HG03442 (cell line): ENCODE measurements around the gene YARS2.

Experiments
- ATAC-seq: cut with Tn5 transposase; IDR thresholded peaks from one replicate; pipeline ENCODE4 v1.9.1; 2021; ENCODE audit warnings: mild to moderate bottlenecking, moderate library complexity; ENCODE audit not compliant: unreplicated experiment

Gene YARS2

DNA sequence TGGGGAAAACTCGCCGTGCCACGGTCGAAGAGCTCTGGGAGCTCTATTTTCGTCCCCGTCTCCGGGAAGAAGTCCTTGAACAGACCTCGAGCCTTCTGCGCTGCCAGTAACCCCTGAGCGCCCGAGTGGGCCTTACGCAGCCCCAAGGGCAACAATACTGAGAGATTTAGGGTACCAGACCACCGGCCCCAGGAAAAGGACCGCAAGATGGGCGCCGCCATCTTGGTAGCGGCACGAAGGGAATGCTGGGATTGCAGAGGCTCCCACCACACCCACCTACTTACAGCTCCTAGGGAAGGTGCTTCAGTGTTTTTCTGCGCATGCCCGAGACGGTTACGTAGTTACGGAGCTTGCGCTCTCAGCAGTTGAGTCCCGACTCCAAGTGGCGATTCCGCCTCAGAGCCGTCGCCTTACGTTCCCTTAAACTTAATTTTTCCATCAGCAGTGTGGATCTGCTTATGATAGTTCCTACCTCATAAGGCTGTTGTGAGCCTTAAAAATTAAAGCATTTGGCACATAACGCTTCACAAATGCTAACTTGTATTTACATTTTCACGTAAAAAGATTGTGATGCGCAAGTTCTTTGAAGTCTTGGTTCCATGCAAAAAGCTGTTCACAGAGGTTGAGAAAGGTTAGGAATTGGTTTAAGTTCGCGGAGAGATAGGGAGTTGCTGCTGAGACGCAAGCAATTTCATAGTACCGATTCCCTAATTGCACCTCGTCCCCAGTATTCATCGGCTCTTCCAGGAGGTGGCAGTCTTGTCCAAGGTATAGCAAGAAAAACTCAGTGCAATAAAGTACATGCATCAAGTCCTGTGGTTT, at the start of gene YARS2:
TSS of gene YARS2 (minus strand) at position 244 of the 822 bp plus-strand sequence. CDS start at position 221, 23 bp downstream.
- ATAC-seq: peak; percentile 85

DNA sequence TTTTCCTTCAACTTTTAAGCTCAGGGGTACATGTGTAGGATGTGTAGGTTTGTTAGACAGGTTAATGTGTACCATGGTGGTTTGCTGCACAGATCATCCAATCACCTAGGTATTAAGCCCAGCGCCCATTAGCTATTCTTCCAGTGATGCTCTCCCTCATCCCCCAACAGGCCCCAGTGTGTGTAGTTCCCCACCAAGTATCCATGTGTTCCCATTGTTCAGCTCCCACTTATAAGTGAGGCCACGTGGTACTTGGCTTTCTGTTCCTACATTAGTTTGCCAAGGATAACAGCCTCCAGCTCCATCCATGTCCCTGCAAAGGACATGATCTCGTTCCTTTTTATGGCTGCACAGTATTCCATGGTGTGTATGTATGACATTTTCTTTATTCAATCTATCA, 48.6 kb upstream of the YARS2 start:
- no peak for ATAC-seq

DNA sequence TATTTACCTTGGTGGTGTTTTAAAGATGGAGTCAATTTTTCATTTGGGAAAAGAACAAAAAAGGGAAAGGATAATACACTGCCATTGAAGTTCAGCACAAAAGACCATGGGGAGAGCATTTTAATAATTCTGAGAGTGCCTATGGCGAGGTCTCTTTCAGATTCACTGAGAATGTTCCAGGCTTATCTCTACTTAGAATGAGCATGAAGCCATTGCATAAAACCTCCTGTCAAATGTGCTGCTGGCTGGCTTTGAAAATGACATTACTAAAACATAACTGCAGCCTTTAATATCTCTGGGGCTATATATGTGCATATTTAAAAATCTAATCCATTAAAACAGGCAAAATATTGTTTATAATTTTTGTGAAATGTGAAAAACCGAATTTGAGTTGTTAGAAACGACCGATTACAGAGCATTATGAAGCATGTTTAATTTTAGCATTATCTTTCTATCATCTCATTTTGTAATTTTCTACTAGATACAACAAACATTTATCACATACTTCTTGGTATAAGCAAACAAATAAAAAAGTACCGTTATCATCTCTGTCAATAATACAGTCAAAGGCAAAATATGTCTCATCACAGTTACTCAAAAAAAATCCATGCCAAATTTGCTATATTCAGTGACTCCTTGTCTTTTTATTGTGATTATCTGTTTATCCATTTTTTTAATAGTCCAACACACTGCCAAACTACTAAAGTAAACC, 45.7 kb upstream of the YARS2 start:
- ATAC-seq: no peak

DNA sequence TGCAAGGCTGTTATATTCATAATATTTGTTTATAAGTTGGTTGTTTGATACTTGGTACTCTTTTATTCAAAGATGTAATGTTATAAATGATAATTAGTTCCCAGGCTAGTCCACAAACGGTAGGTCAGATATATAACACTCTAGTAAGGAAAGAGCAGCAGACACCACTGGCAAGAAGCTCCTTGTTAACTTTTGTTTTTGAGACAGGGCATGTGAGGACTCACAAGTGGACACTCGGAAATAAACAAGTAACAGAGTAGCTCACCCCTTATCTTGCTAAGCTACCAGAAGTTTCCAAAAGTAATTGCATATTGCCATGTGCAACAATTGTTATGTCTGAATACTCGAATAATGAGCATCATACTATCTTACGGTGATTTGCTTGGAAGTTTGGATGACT, 38.6 kb upstream of the YARS2 start:
- ATAC-seq: no peak

DNA sequence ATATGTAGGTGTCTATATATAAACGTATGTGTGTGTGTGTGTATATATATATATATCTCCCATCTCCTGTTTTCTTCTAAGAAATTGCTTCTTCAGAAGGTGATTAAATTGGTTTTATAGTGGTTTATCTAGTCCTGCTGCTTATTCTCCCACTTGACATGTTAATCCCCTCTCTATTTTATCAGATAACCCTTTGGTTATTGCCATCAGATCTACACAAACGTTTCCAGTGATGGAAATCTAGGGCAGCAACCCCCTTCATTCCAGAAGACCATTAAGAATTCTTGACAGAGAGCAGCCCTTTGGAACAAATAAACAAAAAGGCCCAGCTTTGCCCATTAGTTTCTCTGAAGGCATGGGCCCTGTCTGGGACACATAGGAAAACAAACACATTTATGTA, 34.2 kb upstream of the YARS2 start:
- ATAC-seq: no peak

DNA sequence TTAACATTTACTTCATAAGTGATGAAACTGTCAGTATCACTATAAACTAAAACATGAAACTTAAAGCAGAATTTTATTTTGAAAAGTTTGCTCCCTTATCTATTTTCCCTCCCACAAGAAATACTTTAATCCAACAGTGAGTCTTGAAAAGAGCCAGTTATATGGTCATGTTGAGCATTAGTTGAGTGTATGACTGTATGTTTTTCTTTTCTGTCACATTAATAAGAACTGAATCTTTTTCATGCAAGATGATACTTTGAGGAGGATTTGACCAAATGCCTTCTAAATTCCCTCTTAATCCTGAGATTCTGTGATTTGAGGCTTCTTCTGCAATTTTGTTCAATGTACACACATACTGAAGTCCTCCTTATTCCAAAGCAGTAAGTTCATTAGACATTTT, 33.7 kb upstream of the YARS2 start:
- no peak for ATAC-seq

DNA sequence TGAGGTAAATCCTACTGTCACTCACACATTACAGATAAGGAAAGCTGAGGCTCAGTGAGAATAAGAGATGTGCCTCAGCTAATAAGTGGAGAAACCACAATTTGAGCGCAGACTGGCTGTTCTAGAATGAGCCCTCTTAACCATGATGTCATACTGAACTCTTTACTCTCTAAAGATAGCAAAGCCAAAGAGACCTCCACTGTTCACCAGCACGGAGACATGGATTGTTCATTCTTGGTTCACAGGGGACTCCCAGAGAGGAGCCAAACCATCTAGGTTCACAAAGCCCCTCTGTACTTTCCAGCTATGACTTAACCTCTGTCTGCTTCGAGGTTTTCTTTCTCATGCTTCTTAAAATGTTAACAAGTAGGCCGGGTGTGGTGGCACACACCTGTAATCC, 32.7 kb upstream of the YARS2 start:
- ATAC-seq: no peak

DNA sequence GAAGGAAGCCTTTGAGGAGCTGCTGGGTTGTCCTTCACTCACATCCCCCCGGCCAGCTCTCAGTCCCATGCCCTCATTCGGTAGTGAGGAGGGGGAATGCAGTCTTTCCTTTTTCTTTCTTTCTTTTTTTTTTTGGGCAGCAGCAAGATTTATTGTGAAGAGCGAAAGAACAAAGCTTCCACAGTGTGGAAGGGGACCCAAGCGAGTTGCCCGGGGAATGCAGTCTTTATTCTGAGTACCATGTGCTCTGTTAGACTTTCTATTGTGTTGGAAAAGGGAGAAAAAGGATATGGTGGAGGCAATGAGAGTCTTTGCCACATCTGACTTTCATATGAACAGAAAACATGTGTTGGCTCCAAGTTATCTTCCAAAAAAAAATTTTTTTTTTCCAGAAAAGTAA, 29.9 kb upstream of the YARS2 start:
- ATAC-seq: no peak

DNA sequence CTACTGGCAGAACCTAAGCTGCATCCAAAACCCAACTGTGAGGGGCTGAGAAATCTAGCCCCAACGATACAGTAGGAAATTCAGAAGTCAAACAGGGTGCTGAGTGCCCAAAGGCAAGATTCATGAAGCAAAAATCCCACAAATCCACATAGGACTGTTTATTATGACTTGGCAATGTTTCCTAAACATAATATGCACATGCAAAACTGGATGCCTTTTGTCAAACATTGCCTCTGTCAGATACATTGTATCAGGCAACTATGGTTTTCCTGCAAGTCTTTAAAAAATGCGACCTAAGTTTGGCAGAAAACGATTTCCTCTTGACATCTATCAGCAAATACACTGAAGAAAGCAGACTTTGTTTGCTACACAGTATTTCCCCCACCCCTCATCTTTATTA, 27.3 kb upstream of the YARS2 start:
- no peak for ATAC-seq

DNA sequence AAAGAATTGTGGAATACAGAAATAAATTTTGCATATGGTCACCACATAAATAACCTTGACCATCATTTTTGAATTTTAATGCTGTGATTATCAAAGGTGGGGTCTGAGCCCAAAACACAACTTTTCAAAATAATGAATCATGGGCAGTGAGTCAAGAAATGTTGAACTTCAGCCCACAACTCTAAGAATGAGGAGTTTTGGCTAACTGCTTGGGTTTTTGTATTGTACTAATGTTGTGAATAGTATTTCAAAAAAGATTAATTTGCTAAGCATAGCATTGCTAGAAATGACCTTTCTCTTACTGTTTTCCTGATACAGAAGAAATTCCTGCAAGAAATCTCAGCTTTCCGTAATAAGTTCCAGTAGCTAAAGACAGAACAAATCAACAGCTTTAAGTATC, 24.4 kb upstream of the YARS2 start:
- ATAC-seq: no peak

DNA sequence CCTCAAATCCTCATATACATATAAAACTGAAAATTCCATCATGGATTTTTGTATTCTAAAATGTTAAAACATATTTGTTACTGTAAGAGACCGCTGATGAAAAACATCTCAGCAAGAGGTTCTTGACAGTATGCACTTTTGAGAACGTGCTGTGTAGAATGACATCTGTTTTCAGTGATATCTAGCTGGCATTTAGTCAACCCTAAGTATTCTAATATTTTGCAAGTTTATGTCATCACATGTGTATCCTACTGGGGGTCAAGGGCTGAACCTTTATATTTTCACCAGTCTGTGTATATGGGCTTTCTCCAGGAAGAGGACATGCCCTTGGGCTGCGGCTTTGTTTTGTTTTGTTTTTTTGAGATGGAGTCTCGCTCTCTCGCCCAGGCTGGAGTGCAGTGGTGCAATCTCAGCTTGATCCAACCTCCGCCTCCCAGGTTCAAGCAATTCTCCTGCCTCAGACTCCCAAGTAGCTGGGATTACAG, 22.0 kb upstream of the YARS2 start:
- no peak for ATAC-seq

DNA sequence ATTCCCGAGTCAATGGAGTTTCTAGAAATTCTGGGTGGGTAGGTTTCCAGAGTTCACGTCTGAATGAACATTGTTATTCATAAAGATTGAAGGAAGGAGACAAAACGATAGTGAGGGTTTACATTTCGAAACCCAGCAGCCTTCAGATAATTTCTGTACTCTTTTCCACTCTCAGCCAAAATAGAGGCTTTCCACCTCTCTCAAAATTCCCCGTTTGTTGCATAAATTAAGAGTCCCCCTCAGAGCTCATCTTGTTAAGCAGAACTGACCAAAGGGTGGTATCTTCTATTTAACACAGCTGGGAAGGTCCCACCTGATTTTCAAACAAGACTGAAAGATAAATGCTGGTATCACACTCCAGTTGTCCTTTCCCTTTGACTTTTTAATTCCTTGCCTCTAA, 21.5 kb upstream of the YARS2 start:
- peak; percentile 58 for ATAC-seq

DNA sequence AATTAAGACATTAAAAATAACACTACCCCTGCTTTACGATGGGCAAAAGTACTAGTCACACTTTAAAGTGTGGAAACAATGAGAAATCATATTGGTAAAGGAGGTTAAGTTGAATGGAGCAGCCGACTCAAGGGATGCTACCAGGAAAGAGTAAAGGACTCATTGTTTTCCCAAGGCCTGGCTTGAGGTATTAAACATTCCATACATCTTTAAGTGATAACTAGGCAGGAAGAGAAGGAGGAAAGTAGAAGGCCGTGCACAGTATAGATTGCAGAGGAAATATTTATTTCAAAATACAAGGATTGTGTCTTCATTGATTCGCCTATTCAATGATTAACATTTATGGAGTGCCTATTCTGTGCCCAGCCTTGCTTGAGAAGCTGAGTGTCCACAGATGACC, 20.6 kb upstream of the YARS2 start:
- no peak for ATAC-seq

DNA sequence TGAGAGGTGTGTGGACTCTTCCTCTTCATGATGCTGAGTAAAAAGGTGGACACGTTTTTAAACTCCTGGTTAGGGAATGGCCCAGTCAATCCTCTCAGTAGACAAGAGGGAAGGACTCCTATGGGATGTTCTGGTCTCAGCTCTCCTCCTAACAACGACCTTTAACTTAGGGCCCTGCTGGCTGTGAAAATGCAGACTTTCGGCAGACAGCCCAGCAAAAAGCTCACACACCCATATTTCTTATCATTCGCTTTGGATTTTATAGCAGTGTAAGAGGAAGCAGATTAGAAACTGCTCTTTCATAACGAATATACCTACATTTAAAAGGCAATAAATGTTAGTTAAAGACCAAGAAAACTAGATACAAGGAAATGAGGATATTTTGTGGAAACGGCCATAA, 18.0 kb upstream of the YARS2 start:
- no peak for ATAC-seq

DNA sequence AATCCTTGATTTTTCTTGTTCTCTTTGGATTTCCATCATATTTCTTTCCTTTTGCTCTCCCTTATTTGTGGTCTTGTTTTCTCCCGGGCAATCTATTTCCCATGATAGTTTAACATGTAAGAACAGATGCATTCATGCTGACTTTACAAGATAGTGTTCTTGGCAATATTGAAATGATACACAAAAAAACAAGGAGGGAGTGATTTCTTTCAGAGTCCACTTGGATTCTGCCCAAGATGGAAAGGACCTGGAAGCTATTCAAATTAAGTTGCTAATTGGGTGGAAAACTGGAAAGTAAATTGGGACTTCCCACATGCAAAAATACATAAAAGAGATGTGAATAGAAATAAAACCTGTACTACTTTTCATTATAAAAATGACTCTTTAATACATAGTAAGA, 14.4 kb upstream of the YARS2 start:
- ATAC-seq: no peak

DNA sequence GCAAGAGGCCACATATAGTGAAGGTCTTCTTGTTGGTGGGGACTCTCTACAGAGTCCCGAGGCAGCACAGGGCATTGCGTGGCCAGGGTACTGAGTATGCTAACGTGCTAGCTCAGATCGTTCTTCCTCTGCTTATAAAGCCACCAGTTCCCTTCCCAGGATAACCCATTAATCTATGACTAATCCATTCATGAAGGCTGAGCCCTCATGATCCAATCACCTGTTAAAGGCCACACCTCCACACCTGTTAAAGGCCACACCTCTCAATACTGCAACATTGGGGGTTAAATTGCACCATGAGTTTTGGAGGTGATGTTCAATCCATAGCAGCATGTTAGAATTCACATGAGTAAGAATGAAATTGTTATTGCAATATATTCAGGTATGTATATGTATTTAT, 12.8 kb upstream of the YARS2 start:
- no peak for ATAC-seq

DNA sequence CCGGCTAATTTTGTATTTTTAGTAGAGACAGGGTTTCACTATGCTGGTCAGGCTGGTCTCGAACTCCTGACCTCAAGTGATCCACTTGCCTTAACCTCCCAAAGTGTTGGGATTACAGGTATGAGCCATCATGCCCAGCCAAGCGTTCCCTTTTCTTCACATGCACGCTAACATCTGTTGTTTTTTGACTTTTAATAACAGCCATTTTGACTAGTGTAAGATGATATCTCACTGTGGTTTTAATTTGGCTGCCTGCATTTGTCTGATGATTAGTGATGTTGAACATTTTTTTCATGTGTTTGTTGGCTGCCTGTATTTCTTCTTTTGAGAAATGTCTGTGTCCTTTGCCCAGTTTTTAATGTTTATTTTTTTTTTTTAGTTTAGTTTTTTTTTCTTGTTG, 10.2 kb upstream of the YARS2 start:
- ATAC-seq: no peak

DNA sequence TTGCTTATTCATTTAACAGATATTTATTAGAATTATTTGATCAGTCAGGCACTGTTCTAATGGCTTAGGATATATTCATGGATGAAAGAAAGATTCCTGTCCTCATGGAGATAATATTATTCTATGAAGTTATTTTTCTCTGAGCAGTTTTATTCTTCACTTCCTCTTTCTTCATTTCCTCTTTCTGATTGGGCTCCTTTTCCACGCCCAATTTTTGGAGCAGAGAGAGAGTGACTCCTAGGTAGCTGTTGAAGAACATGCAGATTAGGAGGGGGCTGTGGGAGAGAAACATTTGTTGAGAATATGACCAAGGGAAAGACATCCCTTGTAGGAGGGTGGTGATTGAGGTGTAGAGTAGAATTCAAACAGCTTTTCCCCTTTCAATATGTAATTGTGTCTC, 6.0 kb upstream of the YARS2 start:
- ATAC-seq: no peak

DNA sequence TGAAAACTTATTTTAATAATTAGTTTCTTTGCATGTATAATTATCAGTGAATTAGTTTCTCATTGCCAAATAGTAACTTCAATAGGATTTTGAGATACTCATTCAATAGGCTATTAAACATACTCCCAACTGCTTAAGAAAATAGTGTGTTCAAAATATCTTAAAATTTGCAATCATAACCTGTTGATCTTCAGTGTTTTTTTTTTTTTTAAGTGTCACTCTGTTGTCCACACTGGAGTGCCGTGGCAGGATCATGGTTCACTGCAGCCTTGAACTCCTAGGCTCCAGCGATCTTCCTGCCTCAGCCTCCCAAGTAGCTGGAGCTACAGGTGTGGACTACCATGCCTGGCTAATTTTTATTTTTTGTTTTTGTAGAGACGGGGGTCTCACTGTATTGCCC, 1.5 kb upstream of the YARS2 start:
- no peak for ATAC-seq

DNA sequence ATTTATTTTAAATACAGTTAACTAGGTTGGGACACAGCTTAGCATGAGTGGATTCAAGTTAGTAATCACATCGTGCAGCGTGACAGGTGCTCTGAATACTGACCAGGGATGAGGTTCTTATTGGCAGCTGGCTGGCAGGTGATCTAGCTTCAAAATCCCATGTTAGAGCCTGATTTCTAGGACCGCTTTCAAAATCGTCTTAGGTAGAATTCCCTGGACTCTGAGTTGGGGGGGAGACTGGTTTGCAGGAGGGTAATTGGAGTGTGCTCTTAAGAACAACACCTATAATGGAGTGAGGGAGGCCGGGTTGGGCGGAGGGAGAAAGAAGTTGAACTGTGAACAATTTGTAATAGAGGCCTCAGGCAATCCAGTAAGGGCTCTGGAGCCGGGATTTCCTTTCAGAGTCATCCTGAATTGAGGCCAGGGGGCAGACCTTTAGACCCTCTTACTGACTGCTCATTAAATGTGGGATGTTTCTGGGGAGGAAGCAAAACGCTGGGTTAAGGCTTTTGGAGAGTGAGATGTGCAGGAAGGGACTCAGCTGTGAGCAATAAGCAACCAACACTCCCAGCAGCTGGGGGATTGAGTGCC, 874 bp upstream of the YARS2 start:
- ATAC-seq: no peak

DNA sequence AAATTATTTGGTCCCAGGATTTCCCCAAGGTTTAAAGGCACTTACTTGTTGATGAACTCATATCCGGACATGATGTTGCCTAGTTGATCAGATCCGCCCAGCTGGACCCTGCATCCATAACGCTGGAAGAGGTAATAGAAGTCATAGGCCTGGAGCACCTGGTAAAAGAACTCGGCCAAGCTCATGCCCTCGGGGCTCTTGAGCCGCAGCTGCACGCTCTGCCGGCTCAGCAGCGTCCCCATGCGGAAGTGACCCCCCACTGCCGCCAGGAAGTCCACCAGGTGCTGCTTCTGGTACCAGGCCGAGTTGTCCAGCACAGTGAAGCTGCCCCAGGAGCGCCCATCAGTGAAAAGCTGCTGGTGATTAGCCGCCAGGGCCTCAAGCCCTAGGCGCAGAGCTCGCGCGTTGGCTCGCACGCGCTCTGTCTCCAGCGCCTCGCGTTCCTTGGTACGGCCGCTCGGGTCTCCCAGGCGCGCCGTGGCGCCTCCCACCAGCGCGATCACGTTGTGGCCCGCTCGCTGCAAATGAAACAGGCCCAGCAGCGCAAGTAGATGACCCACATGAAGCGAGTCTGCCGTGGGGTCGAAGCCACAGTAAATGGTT, 545 bp downstream of the YARS2 start:
- ATAC-seq: peak; percentile 75

DNA sequence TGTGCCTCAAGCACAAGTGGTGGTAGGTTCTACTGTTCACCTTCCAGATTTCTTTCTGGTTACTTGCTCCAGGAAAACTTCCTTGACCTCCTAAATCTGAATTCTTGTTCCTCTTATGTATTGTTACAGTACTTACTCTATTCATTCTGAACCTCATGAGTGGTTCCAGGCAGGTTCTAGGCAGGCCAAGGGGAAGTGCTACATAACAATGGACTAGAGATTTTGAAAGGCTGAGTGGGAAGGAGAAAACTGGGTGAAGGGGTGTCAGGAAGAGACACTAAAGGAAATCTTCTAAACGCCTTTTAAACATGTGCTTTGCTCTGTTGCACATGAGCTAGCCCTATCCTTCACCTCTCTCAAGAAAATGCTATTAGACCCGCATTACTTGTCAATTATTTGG, 1.6 kb downstream of the YARS2 start:
- ATAC-seq: no peak
